HFFc6 (cell line): ENCODE data around the gene ACOXL. TPM values are rescaled to one million over a fixed set of nuclear protein-coding genes. Genes with fewer than 3 reads are reported as not detected.
"Not testable (repeated sequence)": the region's sequence is repeated elsewhere in the genome, so short reads cannot be mapped to it uniquely, and the experiment has no call there.

Experiments used
- DNase-seq: peaks from one replicate; pipeline ENCODE4 v3.0.0-alpha.2; 2018
- H3K27ac Mint-ChIP-seq: 2 replicates; pipeline ENCODE4 v1.8.0; 2020; ENCODE audit warnings: mild to moderate bottlenecking, mixed read lengths
- H3K27me3 Mint-ChIP-seq: 2 replicates; pipeline ENCODE4 v1.8.0; 2021; ENCODE audit warnings: mild to moderate bottlenecking, moderate library complexity, mixed read lengths; ENCODE audit not compliant: insufficient read depth
- H3K36me3 Mint-ChIP-seq: 2 replicates; pipeline ENCODE4 v1.8.0; 2021; ENCODE audit warnings: low read depth, mixed read lengths
- H3K4me1 Mint-ChIP-seq: 2 replicates; pipeline ENCODE4 v1.8.0; 2020; ENCODE audit warnings: low read depth, mixed read lengths
- H3K4me3 Mint-ChIP-seq: 2 replicates; pipeline ENCODE4 v1.8.0; 2020; ENCODE audit warnings: mild to moderate bottlenecking, moderate library complexity, mixed read lengths
- H3K9me3 Mint-ChIP-seq: 2 replicates; pipeline ENCODE4 v1.8.0; 2020; ENCODE audit warnings: mild to moderate bottlenecking, mixed read lengths
- total RNA-seq, 6 experiments: library from RNA; stranded (reverse); fragmentation: NEBNext Ultra II Directional; extraction: Animal tissue kit (Norgen Biotek cat#: 25700); gene quantifications; 2 replicates in 1 of 6; 3 replicates in 5 of 6; pipeline ENCODE4 v1.2.3, GENCODE V29; 2021
- TF ChIP-seq, protein P1 (sequence below): fragments of 200-600 bp; sonication (generic); IDR thresholded peaks from 2 replicates; pipeline ENCODE4 v1.5.0; 2021; ENCODE audit warnings: antibody characterized with exemption, mild to moderate bottlenecking

Gene ACOXL
- total RNA-seq, 6 experiments from 2014 or later: not detected

GRCh38 chr2:110691612-110692258, 40.6 kb upstream of the ACOXL start:
- peaks cover 17% of the 10 kb centered on the region for H3K9me3 Mint-ChIP-seq
- no peak for DNase-seq
- peaks cover 50% of the 10 kb centered on the region for H3K27me3 Mint-ChIP-seq
- H3K36me3 Mint-ChIP-seq: peaks cover 9% of the 10 kb centered on the region; the same call in 1 of the 2 replicates
- H3K27ac Mint-ChIP-seq: no peak overlapping the region
- no peaks in the 10 kb centered on the region for H3K4me1 Mint-ChIP-seq
- TF ChIP-seq, protein P1, sequence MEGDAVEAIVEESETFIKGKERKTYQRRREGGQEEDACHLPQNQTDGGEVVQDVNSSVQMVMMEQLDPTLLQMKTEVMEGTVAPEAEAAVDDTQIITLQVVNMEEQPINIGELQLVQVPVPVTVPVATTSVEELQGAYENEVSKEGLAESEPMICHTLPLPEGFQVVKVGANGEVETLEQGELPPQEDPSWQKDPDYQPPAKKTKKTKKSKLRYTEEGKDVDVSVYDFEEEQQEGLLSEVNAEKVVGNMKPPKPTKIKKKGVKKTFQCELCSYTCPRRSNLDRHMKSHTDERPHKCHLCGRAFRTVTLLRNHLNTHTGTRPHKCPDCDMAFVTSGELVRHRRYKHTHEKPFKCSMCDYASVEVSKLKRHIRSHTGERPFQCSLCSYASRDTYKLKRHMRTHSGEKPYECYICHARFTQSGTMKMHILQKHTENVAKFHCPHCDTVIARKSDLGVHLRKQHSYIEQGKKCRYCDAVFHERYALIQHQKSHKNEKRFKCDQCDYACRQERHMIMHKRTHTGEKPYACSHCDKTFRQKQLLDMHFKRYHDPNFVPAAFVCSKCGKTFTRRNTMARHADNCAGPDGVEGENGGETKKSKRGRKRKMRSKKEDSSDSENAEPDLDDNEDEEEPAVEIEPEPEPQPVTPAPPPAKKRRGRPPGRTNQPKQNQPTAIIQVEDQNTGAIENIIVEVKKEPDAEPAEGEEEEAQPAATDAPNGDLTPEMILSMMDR: no peak
- H3K4me3 Mint-ChIP-seq: no peak overlapping the region

- H3K27ac Mint-ChIP-seq, H3K4me3 Mint-ChIP-seq, H3K9me3 Mint-ChIP-seq, H3K4me1 Mint-ChIP-seq, DNase-seq, H3K36me3 Mint-ChIP-seq: not testable (repeated sequence)
- H3K27me3 Mint-ChIP-seq: peaks cover 43% of the 10 kb centered on the region
These were observed 37.1 kb upstream of the ACOXL start for GRCh38 chr2:110695146-110695898.

DNA sequence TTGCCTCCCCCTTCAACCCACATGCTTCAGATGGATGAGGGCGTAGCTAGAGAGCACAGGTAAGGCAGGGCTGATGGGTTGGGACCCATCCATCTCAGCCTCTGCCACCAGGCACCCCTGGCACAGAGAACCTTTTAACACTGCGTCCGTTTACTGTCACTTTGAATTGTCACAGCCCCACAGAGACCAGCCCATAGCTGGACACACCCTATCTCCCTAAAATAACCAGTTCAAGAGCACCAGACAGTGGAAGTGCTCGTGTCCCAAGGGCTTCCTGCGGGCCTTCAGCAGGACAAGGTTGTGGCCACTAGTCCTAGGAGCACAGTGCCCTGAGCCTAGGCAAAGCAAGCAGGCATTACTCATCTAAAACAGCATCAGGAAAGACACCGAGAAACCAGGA, 34.1 kb upstream of the ACOXL start:
- not testable (repeated sequence) for H3K9me3 Mint-ChIP-seq

GRCh38 chr2:110702514-110703380, 29.6 kb upstream of the ACOXL start:
- Mint-ChIP-seq H3K27ac (no peak overlapping the region), H3K9me3 (no peaks in the 10 kb centered on the region), H3K4me3 (no peak overlapping the region), H3K27me3 (peaks cover 25% of the 10 kb centered on the region), H3K36me3 (no peaks in the 10 kb centered on the region), H3K4me1 (no peaks in the 10 kb centered on the region)
- TF ChIP-seq, protein P1: no peak
- no peak for DNase-seq

More for the DNA sequence above, 34.1 kb upstream of the ACOXL start:
- not testable (repeated sequence) for DNase-seq, H3K4me1 Mint-ChIP-seq, H3K27ac Mint-ChIP-seq, H3K36me3 Mint-ChIP-seq, H3K4me3 Mint-ChIP-seq
- H3K27me3 Mint-ChIP-seq: peaks cover 37% of the 10 kb centered on the region

GRCh38 chr2:110707386-110707965, 24.9 kb upstream of the ACOXL start:
- TF ChIP-seq, protein P1: no peak
- no peak for DNase-seq
- no peak overlapping the region for H3K27ac Mint-ChIP-seq
- H3K27me3 Mint-ChIP-seq: peaks cover 38% of the 10 kb centered on the region
- no peaks in the 10 kb centered on the region for H3K9me3 Mint-ChIP-seq
- H3K36me3 Mint-ChIP-seq: no peaks in the 10 kb centered on the region
- H3K4me1 Mint-ChIP-seq: no peaks in the 10 kb centered on the region
- no peak overlapping the region for H3K4me3 Mint-ChIP-seq

DNA sequence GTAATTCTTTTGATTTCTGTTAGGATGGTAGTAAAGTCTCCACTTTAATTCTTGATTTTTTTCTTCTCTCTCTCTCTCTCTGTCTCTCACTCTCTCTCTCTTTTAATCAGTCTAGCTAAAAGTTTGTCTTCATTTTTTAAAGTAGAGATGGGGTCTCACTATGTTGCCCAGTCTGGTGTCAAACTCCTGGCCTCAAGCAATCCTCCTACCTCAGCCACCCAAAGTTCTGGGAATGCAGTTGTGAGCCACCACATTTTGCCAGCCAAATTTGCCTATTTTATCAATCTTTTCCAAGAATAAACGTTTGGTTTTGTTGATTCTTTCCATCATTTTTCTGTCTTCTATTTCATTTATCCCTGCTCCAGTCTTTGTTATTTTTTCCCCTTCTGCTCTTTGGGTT, 23.9 kb upstream of the ACOXL start:
- H3K4me1 Mint-ChIP-seq: no peaks in the 10 kb centered on the region
- TF ChIP-seq, protein P1: no peak

More for the DNA sequence above, 23.9 kb upstream of the ACOXL start:
- H3K4me3 Mint-ChIP-seq: no peak overlapping the region
- H3K9me3 Mint-ChIP-seq: no peaks in the 10 kb centered on the region
- no peak for DNase-seq
- peaks cover 36% of the 10 kb centered on the region for H3K27me3 Mint-ChIP-seq
- H3K36me3 Mint-ChIP-seq: no peaks in the 10 kb centered on the region
- no peak overlapping the region for H3K27ac Mint-ChIP-seq
